Loucy (cell line): Measurements from ENCODE around the gene BMP4.

Source experiments
- H2AFZ ChIP-seq: fragments of 200-600 bp; sonication (generic); 2 replicates; pipeline ENCODE4 v1.6.0; 2016; ENCODE audit warnings: antibody characterized with exemption, mild to moderate bottlenecking, low read length, moderate library complexity
- H3F3A ChIP-seq: fragments of 200-600 bp; 2 replicates; pipeline ENCODE4 v1.6.0; 2016; ENCODE audit warnings: antibody characterized with exemption, low read depth, mild to moderate bottlenecking
- H3K27me3 ChIP-seq: fragments of 200-600 bp; sonication (generic); 2 replicates; pipeline ENCODE4 v1.6.1; 2014; ENCODE audit warnings: low read length, mild to moderate bottlenecking; ENCODE audit not compliant: insufficient read depth, poor library complexity, severe bottlenecking
- H3K36me3 ChIP-seq: fragments of 200-600 bp; sonication (generic); 2 replicates; pipeline ENCODE4 v1.6.1; 2016; ENCODE audit warnings: low read length; ENCODE audit not compliant: insufficient read depth
- H3K4me1 ChIP-seq: fragments of 200-600 bp; sonication (generic); 2 replicates; pipeline ENCODE4 v1.5.1; 2014; ENCODE audit warnings: low read length, mild to moderate bottlenecking; ENCODE audit not compliant: insufficient read depth, poor library complexity, severe bottlenecking
- H3K4me2 ChIP-seq: fragments of 200-600 bp; sonication (generic); 2 replicates; pipeline ENCODE4 v1.6.0; 2014; ENCODE audit warnings: antibody characterized with exemption, low read length, low read depth, mild to moderate bottlenecking; ENCODE audit not compliant: poor library complexity, severe bottlenecking
- H3K4me3 ChIP-seq: fragments of 200-600 bp; sonication (generic); 2 replicates; pipeline ENCODE4 v1.5.1; 2014; ENCODE audit warnings: low read length, mild to moderate bottlenecking, mixed read lengths; ENCODE audit not compliant: poor library complexity, severe bottlenecking
- H3K79me2 ChIP-seq: fragments of 200-600 bp; sonication (generic); 2 replicates; pipeline ENCODE4 v1.6.1; 2014; ENCODE audit warnings: low read length; ENCODE audit not compliant: insufficient read depth
- H3K9ac ChIP-seq: fragments of 200-600 bp; sonication (generic); 2 replicates; pipeline ENCODE4 v1.6.0; 2014; ENCODE audit warnings: mild to moderate bottlenecking, low read depth, low read length, moderate library complexity; ENCODE audit not compliant: poor library complexity, severe bottlenecking
- H3K9me2 ChIP-seq: fragments of 200-600 bp; sonication (generic); replicated peaks from 2 replicates; pipeline ENCODE4 v1.6.1; 2016; ENCODE audit warnings: low read depth, low read length, mixed read lengths
- H3K9me3 ChIP-seq: fragments of 200-600 bp; sonication (generic); 2 replicates; pipeline ENCODE4 v1.6.1; 2014; ENCODE audit warnings: mild to moderate bottlenecking, antibody characterized with exemption, low read length, low read depth; ENCODE audit not compliant: insufficient read depth
- H4K20me1 ChIP-seq: fragments of 200-600 bp; sonication (generic); 2 replicates; pipeline ENCODE4 v1.6.0; 2014; ENCODE audit warnings: antibody characterized with exemption, low read length, mild to moderate bottlenecking; ENCODE audit not compliant: insufficient read depth, poor library complexity, severe bottlenecking
- CTCF ChIP-seq: fragments of 200-600 bp; sonication (generic); conservative IDR thresholded peaks from 2 replicates; pipeline ENCODE4 v1.5.1; 2014; ENCODE audit warnings: mild to moderate bottlenecking, antibody characterized with exemption, low read length
- EZH2phosphoT487 ChIP-seq: fragments of 200-600 bp; IDR thresholded peaks from 2 replicates; pipeline ENCODE4 v1.6.1; 2018; ENCODE audit warnings: antibody characterized with exemption, mild to moderate bottlenecking, moderate library complexity, borderline replicate concordance

BMP4 gene

GRCh38 chr14:53921027-53921426 is 35.6 kb downstream of the BMP4 start:
- H4K20me1 ChIP-seq: no peaks in the 10 kb centered on the region
- no peaks in the 10 kb centered on the region for H3K79me2 ChIP-seq
- H3F3A ChIP-seq: no peaks in the 10 kb centered on the region
- no peaks in the 10 kb centered on the region for H3K4me1 ChIP-seq
- H3K4me2 ChIP-seq: no peak overlapping the region
- TF ChIP-seq EZH2phosphoT487 (no peak), CTCF (no peak)
- no peaks in the 10 kb centered on the region for H3K27me3 ChIP-seq
- H3K9ac ChIP-seq: no peak overlapping the region
- no peaks in the 10 kb centered on the region for H3K36me3 ChIP-seq
- no peak overlapping the region for H3K4me3 ChIP-seq
- no peak overlapping the region for H2AFZ ChIP-seq
- no peaks in the 10 kb centered on the region for H3K9me3 ChIP-seq
- H3K9me2 ChIP-seq: no peaks in the 10 kb centered on the region

DNA sequence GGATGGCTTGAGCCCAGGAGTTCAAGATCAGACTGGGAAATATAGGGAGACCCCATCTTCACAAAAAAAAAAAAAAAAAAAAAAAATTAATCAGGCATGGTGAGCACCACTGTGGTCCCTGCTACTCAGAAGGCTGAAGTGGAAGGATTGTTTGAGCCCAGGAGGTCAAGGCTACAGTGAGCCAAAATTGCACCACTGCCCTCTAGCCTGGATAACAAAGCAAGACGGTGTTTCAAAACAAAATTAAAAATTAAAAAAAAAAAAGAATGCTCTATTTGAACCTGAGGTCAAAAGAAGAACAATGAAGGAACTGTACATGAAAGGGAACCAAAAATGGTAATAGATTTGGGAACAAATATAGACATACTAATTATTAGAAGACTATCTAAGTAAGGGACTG is 40.4 kb downstream of the BMP4 start:
- Histone ChIP-seq H3K9me3 (no peaks in the 10 kb centered on the region), H3F3A (no peaks in the 10 kb centered on the region), H3K9me2 (no peaks in the 10 kb centered on the region), H3K27me3 (no peaks in the 10 kb centered on the region), H3K9ac (no peak overlapping the region), H4K20me1 (no peaks in the 10 kb centered on the region), H3K4me3 (no peak overlapping the region), H3K4me1 (no peaks in the 10 kb centered on the region), H2AFZ (no peak overlapping the region), H3K79me2 (no peaks in the 10 kb centered on the region), H3K4me2 (no peak overlapping the region), H3K36me3 (no peaks in the 10 kb centered on the region)
- TF ChIP-seq EZH2phosphoT487 (no peak), CTCF (no peak)

GRCh38 chr14:53915364-53916014 is 41.1 kb downstream of the BMP4 start:
- no peak overlapping the region for H3K4me2 ChIP-seq
- H3K4me3 ChIP-seq: no peak overlapping the region
- no peaks in the 10 kb centered on the region for H3K79me2 ChIP-seq
- H3F3A ChIP-seq: no peaks in the 10 kb centered on the region
- H2AFZ ChIP-seq: no peak overlapping the region
- no peaks in the 10 kb centered on the region for H3K27me3 ChIP-seq
- no peak overlapping the region for H3K9ac ChIP-seq
- no peaks in the 10 kb centered on the region for H3K36me3 ChIP-seq
- H3K9me2 ChIP-seq: no peaks in the 10 kb centered on the region
- TF ChIP-seq EZH2phosphoT487 (no peak), CTCF (no peak)
- no peaks in the 10 kb centered on the region for H3K4me1 ChIP-seq
- no peaks in the 10 kb centered on the region for H4K20me1 ChIP-seq
- no peaks in the 10 kb centered on the region for H3K9me3 ChIP-seq
